Measurements from ENCODE around the gene RNF125.

Gene RNF125

DNA sequence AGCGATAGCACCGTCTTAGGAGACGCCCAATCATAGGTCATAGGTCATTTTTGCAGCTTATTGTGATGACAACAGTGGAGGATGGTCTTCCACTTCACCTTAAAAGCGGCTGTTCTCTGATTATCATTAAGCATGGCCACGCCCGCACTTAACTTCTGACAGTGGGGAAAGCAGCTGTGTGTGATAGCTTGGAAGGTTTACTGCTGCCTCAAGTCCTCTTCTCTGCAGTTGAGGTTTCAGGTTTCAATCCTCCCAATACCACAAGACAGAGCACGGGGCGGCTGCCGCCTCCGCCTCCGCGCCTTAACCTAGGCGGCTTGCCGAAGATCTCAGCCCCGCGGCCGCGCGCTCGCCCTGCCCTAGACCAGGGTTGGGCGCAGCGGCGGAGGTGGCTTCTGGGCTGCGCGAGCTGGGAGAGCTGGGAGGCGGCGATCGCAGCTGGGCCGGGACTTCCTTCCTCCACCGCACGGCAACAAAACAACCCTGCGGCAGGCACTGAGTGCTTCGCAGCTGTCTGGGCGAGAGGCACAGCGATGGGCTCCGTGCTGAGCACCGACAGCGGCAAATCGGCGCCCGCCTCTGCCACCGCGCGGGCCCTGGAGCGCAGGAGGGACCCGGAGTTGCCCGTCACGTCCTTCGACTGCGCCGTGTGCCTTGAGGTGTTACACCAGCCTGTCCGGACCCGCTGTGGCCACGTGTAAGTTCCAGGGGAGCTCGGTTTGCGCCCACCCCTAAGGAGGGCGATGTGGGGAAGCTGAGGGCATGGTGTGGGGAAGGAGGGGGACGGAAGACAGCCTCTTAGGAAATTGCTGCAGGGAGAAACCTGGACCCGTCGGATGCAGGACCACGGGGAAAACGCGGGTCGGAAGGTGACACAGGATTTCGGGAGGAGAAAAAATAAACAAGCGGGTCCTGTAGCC, at the start of gene RNF125:
TSS of gene RNF125 (plus strand) at position 495 of the 920 bp plus-strand sequence. CDS start at position 534, 39 bp downstream.
- no peak for TF ChIP-seq SUZ12 (IDR thresholded peaks at IDR 0.05)
- no peak for TF ChIP-seq FOXM1 (IDR thresholded peaks at IDR 0.05; ENCODE audit: borderline replicate concordance)
- TF ChIP-seq L3MBTL2 (conservative IDR thresholded peaks at IDR 0.05) = peak; percentile 98
- TF ChIP-seq SP1 (IDR thresholded peaks at IDR 0.05) = no peak
- no peak for TF ChIP-seq ZNF384 (IDR thresholded peaks at IDR 0.05)
- peak; percentile 79 for TF ChIP-seq CTBP1 (IDR thresholded peaks at IDR 0.05; ENCODE audit: borderline replicate concordance)
- TF ChIP-seq FOXA1 (IDR thresholded peaks at IDR 0.05) = no peak
- no peak for TF ChIP-seq TARDBP (IDR thresholded peaks at IDR 0.05)
- TF ChIP-seq ARNT (IDR thresholded peaks at IDR 0.05) = no peak
- TF ChIP-seq HDGF (IDR thresholded peaks at IDR 0.05; ENCODE audit: borderline replicate concordance) = 0 out of 2 replicates have a peak, but pooled peaks have one; percentile 55
- 0 out of 2 replicates have a peak, but pooled peaks have one; percentile 8 for TF ChIP-seq LEF1 (IDR thresholded peaks at IDR 0.05; ENCODE audit: borderline replicate concordance)
- TF ChIP-seq, protein P1, sequence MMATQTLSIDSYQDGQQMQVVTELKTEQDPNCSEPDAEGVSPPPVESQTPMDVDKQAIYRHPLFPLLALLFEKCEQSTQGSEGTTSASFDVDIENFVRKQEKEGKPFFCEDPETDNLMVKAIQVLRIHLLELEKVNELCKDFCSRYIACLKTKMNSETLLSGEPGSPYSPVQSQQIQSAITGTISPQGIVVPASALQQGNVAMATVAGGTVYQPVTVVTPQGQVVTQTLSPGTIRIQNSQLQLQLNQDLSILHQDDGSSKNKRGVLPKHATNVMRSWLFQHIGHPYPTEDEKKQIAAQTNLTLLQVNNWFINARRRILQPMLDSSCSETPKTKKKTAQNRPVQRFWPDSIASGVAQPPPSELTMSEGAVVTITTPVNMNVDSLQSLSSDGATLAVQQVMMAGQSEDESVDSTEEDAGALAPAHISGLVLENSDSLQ (IDR thresholded peaks at IDR 0.05) = no peak
- no peak for TF ChIP-seq BHLHE40 (IDR thresholded peaks at IDR 0.05; ENCODE audit: borderline replicate concordance)
- no peak for TF ChIP-seq FOXK2 (IDR thresholded peaks at IDR 0.05)
- peak; percentile 19; the same call in 1 of the 2 replicates for TF ChIP-seq ELF4 (IDR thresholded peaks at IDR 0.05)
- no peak for TF ChIP-seq NFRKB (IDR thresholded peaks at IDR 0.05)
- CTCF ChIA-PET = interaction anchor here (0.6 to 1.4 kb wide), 4 partner anchors 10 to 89 kb away, joined by 3 to 6 read pairs (median 4); no protein-coding TSS in a partner anchor
- POLR2A ChIA-PET = interaction anchor here (0.6 to 5.8 kb wide), 30 partner anchors 8 to 755 kb away, joined by 3 to 82 read pairs (median 4); partner anchors contain the start of genes GAREM1, RNF138 and TRAPPC8
- peak; percentile 96 for DNase-seq (ENCODE audit: extremely low spot score)

DNA sequence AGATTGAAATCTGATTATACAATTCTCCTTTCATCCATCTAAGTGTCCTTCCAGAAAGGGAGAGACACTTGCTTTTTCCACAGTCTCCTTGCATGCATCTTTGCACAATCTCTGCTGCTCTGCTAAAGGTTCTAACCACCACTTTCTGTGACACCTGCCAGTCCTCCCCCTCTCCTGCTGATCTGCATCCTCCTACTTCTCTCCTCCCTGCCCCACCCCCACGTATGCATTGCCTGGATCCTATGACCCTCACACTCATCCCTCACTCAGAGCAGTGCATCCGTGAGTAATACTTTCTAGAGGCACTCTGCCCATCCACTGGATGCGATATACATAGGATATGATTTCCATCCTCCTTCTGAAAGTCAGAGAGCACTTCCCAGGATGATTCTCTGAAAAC, 48.0 kb upstream of the RNF125 start:
- ChIA-PET CTCF (no interaction called here), POLR2A (no interaction called here)
- TF ChIP-seq FOXK2 (IDR thresholded peaks at IDR 0.05) (no peak), FOXA1 (IDR thresholded peaks at IDR 0.05) (no peak), SUZ12 (IDR thresholded peaks at IDR 0.05) (no peak), CTBP1 (IDR thresholded peaks at IDR 0.05; ENCODE audit: borderline replicate concordance) (no peak), L3MBTL2 (conservative IDR thresholded peaks at IDR 0.05) (no peak), SP1 (IDR thresholded peaks at IDR 0.05) (no peak), NFRKB (IDR thresholded peaks at IDR 0.05) (no peak), HDGF (IDR thresholded peaks at IDR 0.05; ENCODE audit: borderline replicate concordance) (no peak), ARNT (IDR thresholded peaks at IDR 0.05) (no peak), ZNF384 (IDR thresholded peaks at IDR 0.05) (no peak), TARDBP (IDR thresholded peaks at IDR 0.05) (no peak), LEF1 (IDR thresholded peaks at IDR 0.05; ENCODE audit: borderline replicate concordance) (no peak), ELF4 (IDR thresholded peaks at IDR 0.05) (no peak), BHLHE40 (IDR thresholded peaks at IDR 0.05; ENCODE audit: borderline replicate concordance) (no peak), FOXM1 (IDR thresholded peaks at IDR 0.05; ENCODE audit: borderline replicate concordance) (no peak)
- TF ChIP-seq, protein P1 (IDR thresholded peaks at IDR 0.05) = no peak
- DNase-seq (ENCODE audit: extremely low spot score) = no peak

- ChIA-PET CTCF (no interaction called here), POLR2A (interaction anchor here (0.6 to 0.7 kb wide), 2 partner anchors 20 to 45 kb away, joined by 3 to 4 read pairs; no protein-coding TSS in a partner anchor)
- TF ChIP-seq ZNF384 (IDR thresholded peaks at IDR 0.05) (no peak), HDGF (IDR thresholded peaks at IDR 0.05; ENCODE audit: borderline replicate concordance) (no peak), FOXK2 (IDR thresholded peaks at IDR 0.05) (no peak), ELF4 (IDR thresholded peaks at IDR 0.05) (no peak), LEF1 (IDR thresholded peaks at IDR 0.05; ENCODE audit: borderline replicate concordance) (no peak), NFRKB (IDR thresholded peaks at IDR 0.05) (no peak), FOXM1 (IDR thresholded peaks at IDR 0.05; ENCODE audit: borderline replicate concordance) (no peak), L3MBTL2 (conservative IDR thresholded peaks at IDR 0.05) (no peak), CTBP1 (IDR thresholded peaks at IDR 0.05; ENCODE audit: borderline replicate concordance) (no peak), SUZ12 (IDR thresholded peaks at IDR 0.05) (no peak), ARNT (IDR thresholded peaks at IDR 0.05) (no peak), TARDBP (IDR thresholded peaks at IDR 0.05) (no peak), SP1 (IDR thresholded peaks at IDR 0.05) (no peak)
- no peak for DNase-seq (ENCODE audit: extremely low spot score)
These were observed 44.6 kb upstream of the RNF125 start for GRCh38 chr18:31973929-31974546.

DNA sequence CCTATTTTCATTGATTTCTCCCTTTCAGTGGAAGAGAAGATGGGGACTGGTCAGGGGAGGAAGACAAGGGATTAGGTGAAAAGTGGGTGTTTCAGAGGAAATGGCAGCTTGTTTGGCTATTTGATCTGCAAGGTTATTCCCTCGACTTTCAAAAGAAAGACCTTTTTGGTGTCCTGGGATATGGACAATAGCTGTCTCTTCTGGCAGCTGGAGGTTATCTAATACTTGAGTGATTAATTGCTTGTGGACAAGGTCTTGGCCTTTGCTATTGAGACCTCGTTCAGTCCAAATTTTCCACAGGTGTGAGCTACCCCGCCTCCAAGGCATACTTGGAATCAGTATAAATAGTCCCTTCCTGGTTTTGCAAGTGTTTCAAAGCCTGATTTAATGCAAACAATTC, 42.4 kb upstream of the RNF125 start:
- TF ChIP-seq FOXK2 (IDR thresholded peaks at IDR 0.05) = no peak
- TF ChIP-seq HDGF (IDR thresholded peaks at IDR 0.05; ENCODE audit: borderline replicate concordance) = no peak
- no peak for TF ChIP-seq FOXM1 (IDR thresholded peaks at IDR 0.05; ENCODE audit: borderline replicate concordance)
- no peak for TF ChIP-seq SP1 (IDR thresholded peaks at IDR 0.05)
- TF ChIP-seq TARDBP (IDR thresholded peaks at IDR 0.05) = no peak
- no peak for TF ChIP-seq FOXA1 (IDR thresholded peaks at IDR 0.05)
- TF ChIP-seq ARNT (IDR thresholded peaks at IDR 0.05) = no peak
- no peak for TF ChIP-seq ZNF384 (IDR thresholded peaks at IDR 0.05)
- TF ChIP-seq, protein P1 (IDR thresholded peaks at IDR 0.05) = no peak
- no peak for TF ChIP-seq BHLHE40 (IDR thresholded peaks at IDR 0.05; ENCODE audit: borderline replicate concordance)
- no peak for TF ChIP-seq LEF1 (IDR thresholded peaks at IDR 0.05; ENCODE audit: borderline replicate concordance)
- no peak for TF ChIP-seq L3MBTL2 (conservative IDR thresholded peaks at IDR 0.05)
- no peak for TF ChIP-seq NFRKB (IDR thresholded peaks at IDR 0.05)
- no peak for TF ChIP-seq SUZ12 (IDR thresholded peaks at IDR 0.05)
- TF ChIP-seq ELF4 (IDR thresholded peaks at IDR 0.05) = no peak
- TF ChIP-seq CTBP1 (IDR thresholded peaks at IDR 0.05; ENCODE audit: borderline replicate concordance) = no peak
- DNase-seq (ENCODE audit: extremely low spot score) = no peak
- POLR2A ChIA-PET = interaction anchor here (2.8 kb wide), 1 partner anchor 43 kb away, joined by 9 read pairs; the partner anchor contains the start of gene RNF125
- CTCF ChIA-PET = interaction anchor here (1.2 to 1.5 kb wide), 3 partner anchors 8 to 155 kb away, joined by 3 to 4 read pairs (median 4); no protein-coding TSS in a partner anchor

Data from HEK293T (cell line).